Neuron (in vitro differentiated cells): ENCODE measurements around the gene ADRB2.

ENCODE experiments used
- H2AFZ ChIP-seq: one replicate; pipeline ENCODE4 v1.6.1; 2013; ENCODE audit warnings: low read depth, mild to moderate bottlenecking, inconsistent platforms, low read length, moderate library complexity
- H3K27me3 ChIP-seq: one replicate; pipeline ENCODE4 v1.6.1; 2013; ENCODE audit warnings: low read length; ENCODE audit not compliant: insufficient read depth
- H3K36me3 ChIP-seq: one replicate; pipeline ENCODE4 v1.6.1; 2013; ENCODE audit warnings: low read length; ENCODE audit not compliant: insufficient read depth
- H3K4me1 ChIP-seq: one replicate; pipeline ENCODE4 v1.6.1; 2013; ENCODE audit warnings: low read length; ENCODE audit not compliant: insufficient read depth
- H3K4me3 ChIP-seq: 2 replicates; pipeline ENCODE4 v1.5.1; 2013; ENCODE audit warnings: mild to moderate bottlenecking, low read length, moderate library complexity
- H3K9me3 ChIP-seq: one replicate; pipeline ENCODE4 v1.6.1; 2013; ENCODE audit warnings: low read length

The ADRB2 gene

GRCh38 chr5:148809781-148810524, 16.5 kb upstream of the ADRB2 start:
- H3K4me3 ChIP-seq = no peak overlapping the region
- H3K27me3 ChIP-seq = no peaks in the 10 kb centered on the region

GRCh38 chr5:148810823-148811222, 15.6 kb upstream of the ADRB2 start:
- H3K36me3 ChIP-seq = no peaks in the 10 kb centered on the region
- no peaks in the 10 kb centered on the region for H3K4me1 ChIP-seq
- no peak overlapping the region for H2AFZ ChIP-seq
- no peaks in the 10 kb centered on the region for H3K9me3 ChIP-seq
- H3K4me3 ChIP-seq = no peak overlapping the region
- peaks cover 2% of the 10 kb centered on the region for H3K27me3 ChIP-seq

More at GRCh38 chr5:148809781-148810524, 16.5 kb upstream of the ADRB2 start:
- no peaks in the 10 kb centered on the region for H3K9me3 ChIP-seq
- H2AFZ ChIP-seq = no peak overlapping the region
- no peaks in the 10 kb centered on the region for H3K36me3 ChIP-seq
- no peaks in the 10 kb centered on the region for H3K4me1 ChIP-seq

- Histone ChIP-seq H3K36me3 (no peaks in the 10 kb centered on the region), H3K4me3 (no peak overlapping the region), H3K9me3 (no peaks in the 10 kb centered on the region), H3K4me1 (no peaks in the 10 kb centered on the region), H2AFZ (no peak overlapping the region), H3K27me3 (peaks cover 2% of the 10 kb centered on the region)
Observed at GRCh38 chr5:148811756-148812155, 14.7 kb upstream of the ADRB2 start.

- Histone ChIP-seq H3K9me3 (no peaks in the 10 kb centered on the region), H2AFZ (no peak overlapping the region), H3K4me3 (no peak overlapping the region), H3K4me1 (no peaks in the 10 kb centered on the region), H3K36me3 (no peaks in the 10 kb centered on the region), H3K27me3 (peaks cover 2% of the 10 kb centered on the region)
Observed at GRCh38 chr5:148815086-148815485, 11.3 kb upstream of the ADRB2 start.

- Histone ChIP-seq H3K27me3 (peaks cover 2% of the 10 kb centered on the region), H3K4me3 (no peak overlapping the region), H3K36me3 (no peaks in the 10 kb centered on the region), H3K9me3 (no peaks in the 10 kb centered on the region), H2AFZ (no peak overlapping the region), H3K4me1 (no peaks in the 10 kb centered on the region)
Observed at GRCh38 chr5:148815578-148815977, 10.8 kb upstream of the ADRB2 start.

- no peaks in the 10 kb centered on the region for H3K9me3 ChIP-seq
- no peaks in the 10 kb centered on the region for H3K4me1 ChIP-seq
- H3K4me3 ChIP-seq = no peak overlapping the region
- peaks cover 2% of the 10 kb centered on the region for H3K27me3 ChIP-seq
- no peaks in the 10 kb centered on the region for H3K36me3 ChIP-seq
- H2AFZ ChIP-seq = no peak overlapping the region
Observed at GRCh38 chr5:148816357-148816756, 10.1 kb upstream of the ADRB2 start.

- no peaks in the 10 kb centered on the region for H3K4me1 ChIP-seq
- no peak overlapping the region for H2AFZ ChIP-seq
- peaks cover 2% of the 10 kb centered on the region for H3K27me3 ChIP-seq
- no peak overlapping the region for H3K4me3 ChIP-seq
- no peaks in the 10 kb centered on the region for H3K9me3 ChIP-seq
- no peaks in the 10 kb centered on the region for H3K36me3 ChIP-seq
Observed at GRCh38 chr5:148816782-148817181, 9.6 kb upstream of the ADRB2 start.

- Histone ChIP-seq H3K4me1 (no peaks in the 10 kb centered on the region), H3K27me3 (peaks cover 2% of the 10 kb centered on the region), H3K36me3 (no peaks in the 10 kb centered on the region), H3K9me3 (no peaks in the 10 kb centered on the region), H3K4me3 (no peak overlapping the region), H2AFZ (no peak overlapping the region)
Observed at GRCh38 chr5:148817606-148818005, 8.8 kb upstream of the ADRB2 start.

GRCh38 chr5:148820461-148821395, 5.7 kb upstream of the ADRB2 start:
- peaks cover 2% of the 10 kb centered on the region for H3K27me3 ChIP-seq
- no peaks in the 10 kb centered on the region for H3K9me3 ChIP-seq
- H3K36me3 ChIP-seq = no peaks in the 10 kb centered on the region
- H3K4me3 ChIP-seq = no peak overlapping the region
- H2AFZ ChIP-seq = no peak overlapping the region
- H3K4me1 ChIP-seq = no peaks in the 10 kb centered on the region

GRCh38 chr5:148823871-148824270, 2.5 kb upstream of the ADRB2 start:
- no peak overlapping the region for H2AFZ ChIP-seq
- H3K9me3 ChIP-seq = no peaks in the 10 kb centered on the region
- H3K4me1 ChIP-seq = peaks cover 2% of the 10 kb centered on the region
- H3K4me3 ChIP-seq = no peak overlapping the region
- no peaks in the 10 kb centered on the region for H3K36me3 ChIP-seq
- H3K27me3 ChIP-seq = peaks cover 18% of the 10 kb centered on the region

GRCh38 chr5:148825716-148826052, 727 bp upstream of the ADRB2 start:
- Histone ChIP-seq H3K4me3 (peak overlapping the region; percentile 40), H3K36me3 (no peaks in the 10 kb centered on the region), H3K27me3 (peaks cover 18% of the 10 kb centered on the region), H2AFZ (peak overlapping the region; percentile 54), H3K9me3 (no peaks in the 10 kb centered on the region), H3K4me1 (peaks cover 2% of the 10 kb centered on the region)

- H3K9me3 ChIP-seq = no peaks in the 10 kb centered on the region
- H2AFZ ChIP-seq = peak overlapping the region; percentile 54
- H3K4me1 ChIP-seq = peaks cover 2% of the 10 kb centered on the region
- peak overlapping the region; percentile 40 for H3K4me3 ChIP-seq
- H3K36me3 ChIP-seq = no peaks in the 10 kb centered on the region
- H3K27me3 ChIP-seq = peaks cover 18% of the 10 kb centered on the region
Observed at GRCh38 chr5:148826739-148827070, 294 bp downstream of the ADRB2 start.

GRCh38 chr5:148827723-148828122, 1.3 kb downstream of the ADRB2 start:
- Histone ChIP-seq H3K36me3 (no peaks in the 10 kb centered on the region), H3K27me3 (peaks cover 18% of the 10 kb centered on the region), H3K4me1 (peaks cover 2% of the 10 kb centered on the region), H2AFZ (no peak overlapping the region), H3K9me3 (no peaks in the 10 kb centered on the region), H3K4me3 (no peak overlapping the region)
